Measurements from ENCODE around the gene ADGRD1.

Gene ADGRD1

DNA sequence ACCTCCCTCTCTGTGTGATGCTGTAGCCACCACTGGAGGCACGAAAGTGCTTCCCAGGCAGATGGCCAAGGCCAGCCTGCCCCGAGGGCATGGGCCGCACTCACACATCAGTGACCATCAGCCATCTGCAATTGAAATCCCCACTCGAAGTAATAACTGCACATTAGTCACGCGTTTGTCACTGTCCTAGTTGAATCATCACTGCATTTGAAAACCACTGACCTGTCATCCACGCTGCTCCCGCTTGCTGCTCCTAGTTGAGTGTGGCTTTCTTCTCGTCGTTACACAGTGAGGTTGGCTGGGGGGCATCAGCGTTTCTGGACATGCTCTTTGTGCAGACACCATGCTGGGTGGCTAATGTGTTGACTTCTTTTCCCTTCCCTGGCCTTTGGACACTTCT, 176.1 kb downstream of the ADGRD1 start:
- DNase-seq, result no peak

DNA sequence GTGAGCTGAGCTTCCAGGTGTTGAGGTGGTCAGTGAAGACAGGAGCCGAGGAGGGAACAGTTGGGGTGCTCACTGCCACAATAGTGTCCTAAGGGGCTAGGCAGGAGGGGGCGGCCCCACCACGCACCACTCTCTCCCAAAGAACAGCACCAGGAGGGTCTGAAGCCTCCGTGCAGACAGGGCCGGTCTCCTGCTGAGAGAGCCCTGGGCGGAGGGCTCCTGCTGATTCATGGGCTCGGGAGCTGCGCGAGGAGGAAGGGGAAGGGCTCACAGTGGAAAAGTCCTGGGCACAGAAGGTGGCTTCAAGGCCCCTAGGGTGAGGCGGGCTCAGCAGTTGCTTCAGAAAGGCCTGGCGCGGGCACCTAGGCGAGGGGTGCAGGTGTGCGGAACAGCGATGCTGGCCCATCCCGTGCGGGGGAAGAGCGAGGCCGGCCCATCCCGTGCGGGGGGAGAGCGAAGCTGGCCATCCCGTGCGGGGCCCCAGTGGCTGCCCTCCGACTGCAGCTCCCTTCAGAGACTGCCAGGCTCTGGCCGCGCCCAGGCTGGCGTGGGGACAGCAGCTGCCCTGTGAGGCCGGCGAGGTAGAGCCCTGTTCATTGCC, 176.7 kb downstream of the ADGRD1 start:
- DNase-seq, result no peak

DNA sequence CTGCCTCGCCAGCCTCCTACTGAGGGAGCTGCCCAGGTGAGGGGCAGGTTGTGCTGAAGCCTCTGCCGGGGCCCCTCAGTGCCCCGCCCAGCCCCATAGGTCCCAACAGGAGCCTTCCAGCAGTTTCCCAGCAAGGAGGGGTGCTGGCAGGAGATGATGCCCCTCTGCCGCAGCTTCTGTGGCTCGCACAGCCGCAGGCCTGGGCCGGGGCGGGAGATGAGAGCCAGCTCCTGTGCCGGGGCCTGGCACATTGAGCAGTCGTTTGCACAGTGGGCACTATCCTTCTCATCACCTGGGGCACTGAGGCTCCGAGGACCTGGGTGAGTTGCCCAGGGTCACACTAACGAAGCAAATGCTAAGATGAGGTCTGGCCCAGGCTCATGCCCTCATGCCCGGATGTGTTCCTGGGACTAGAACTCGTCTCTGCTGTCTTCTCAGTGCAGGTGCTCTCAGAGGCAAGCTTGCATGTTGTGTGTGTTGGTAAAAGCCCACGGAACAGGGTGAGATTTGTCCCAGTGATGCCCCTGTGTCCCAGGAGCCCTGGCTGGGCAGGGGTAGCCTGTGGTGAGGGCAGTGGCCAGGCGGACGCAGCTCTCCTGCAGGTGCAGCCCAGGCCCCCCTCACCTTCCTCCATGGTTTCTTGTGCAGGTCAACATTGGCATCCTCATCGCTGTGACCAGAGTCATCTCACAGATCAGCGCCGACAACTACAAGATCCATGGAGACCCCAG, 177.5 kb downstream of the ADGRD1 start:
- DNase-seq, result no peak

DNA sequence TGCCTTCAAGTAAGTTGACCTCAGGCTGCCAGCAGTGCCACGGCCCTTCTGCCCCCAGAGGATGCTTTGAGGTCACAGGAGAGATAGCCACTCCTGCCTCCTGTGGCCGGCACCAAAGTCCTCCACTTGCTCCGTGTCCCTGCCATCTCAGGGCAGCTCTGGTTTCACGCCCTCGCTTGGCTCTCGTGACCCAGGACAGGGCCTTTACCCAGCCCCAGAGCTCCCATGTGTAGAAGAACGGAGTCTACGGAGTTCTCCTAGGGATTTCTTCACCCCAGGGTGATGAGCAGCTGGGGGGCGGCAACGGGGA, 178.1 kb downstream of the ADGRD1 start:
- DNase-seq, result no peak

DNA sequence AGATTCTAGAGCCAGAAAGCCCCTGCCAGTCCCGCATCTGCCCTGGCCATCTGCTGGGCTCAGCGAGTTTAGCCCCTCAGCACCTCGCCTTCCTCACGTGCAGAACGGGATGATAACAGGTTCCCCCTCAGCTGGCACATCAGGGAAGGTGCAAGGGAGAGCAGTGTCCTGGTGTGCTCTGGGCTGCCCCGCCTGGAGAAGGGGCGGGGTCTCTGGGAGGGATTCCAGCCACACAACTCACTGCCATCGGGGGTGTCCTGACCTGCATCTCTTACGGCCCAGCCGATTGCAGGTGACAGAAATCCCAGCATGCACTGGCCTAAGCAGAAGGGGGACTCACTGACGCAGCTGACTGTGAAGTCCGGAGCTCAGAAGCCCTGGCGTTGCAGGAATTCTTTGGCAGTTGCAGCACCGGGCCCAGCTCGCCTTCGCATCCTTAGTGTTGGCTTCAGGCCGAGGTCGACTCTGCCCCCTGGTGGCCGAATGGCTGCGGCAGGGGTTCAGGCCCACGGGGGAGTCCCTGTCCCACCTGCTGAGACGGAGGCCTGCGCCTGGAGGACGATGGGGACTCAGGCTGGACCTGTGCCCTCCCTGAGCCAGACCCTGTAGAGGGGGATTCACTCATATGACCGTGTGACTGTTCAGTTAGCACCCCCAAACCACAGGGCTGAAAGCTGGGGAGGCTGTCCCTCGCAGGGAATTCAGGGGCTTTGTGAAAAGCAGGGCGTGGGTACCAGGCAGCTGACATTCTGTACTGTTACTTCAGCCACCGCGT, 178.6 kb downstream of the ADGRD1 start:
- no peak for DNase-seq

DNA sequence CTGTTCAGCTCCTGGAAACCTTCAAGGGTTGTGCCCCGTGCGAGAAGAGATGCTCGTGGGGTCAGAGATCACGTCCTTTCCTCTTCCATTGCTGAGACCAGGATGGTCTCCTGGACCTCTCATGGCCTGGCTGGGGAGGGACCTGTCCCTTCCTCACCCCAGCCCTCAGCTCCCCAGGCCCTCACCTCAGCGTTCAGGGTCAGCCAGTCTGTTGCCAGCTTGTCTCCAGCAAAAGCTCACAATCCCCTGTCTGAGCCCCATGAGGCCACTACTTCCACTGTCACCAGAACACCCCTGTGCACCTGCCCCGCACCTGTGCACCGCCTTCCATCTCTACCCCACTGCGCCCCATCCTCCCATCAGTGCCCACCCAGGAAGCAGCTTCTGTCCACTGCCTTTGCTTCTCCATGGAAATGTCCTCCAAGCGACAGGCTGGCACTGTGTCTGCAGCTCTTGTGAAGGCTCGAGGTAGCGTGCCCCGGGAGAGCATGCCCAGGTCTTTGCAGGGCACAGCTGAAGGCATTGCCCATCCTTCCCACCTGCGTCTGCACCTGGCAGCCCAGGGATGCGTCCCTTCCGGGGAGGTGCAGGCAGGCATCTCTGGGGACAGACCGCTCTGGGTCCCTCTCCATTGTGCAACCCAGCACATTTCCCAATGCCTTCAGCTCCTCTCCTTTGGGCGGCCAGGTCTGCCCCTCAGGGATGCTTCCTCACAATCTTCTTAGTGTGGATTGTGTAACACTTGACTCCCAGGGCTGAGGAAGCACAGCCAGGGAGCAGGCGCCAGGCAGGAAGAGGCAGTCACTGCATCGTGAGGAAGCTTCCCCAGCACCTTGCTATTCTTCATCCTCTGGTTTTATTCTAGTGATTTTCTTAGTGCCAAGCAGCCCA, 179.6 kb downstream of the ADGRD1 start:
- DNase-seq, result no peak

DNA sequence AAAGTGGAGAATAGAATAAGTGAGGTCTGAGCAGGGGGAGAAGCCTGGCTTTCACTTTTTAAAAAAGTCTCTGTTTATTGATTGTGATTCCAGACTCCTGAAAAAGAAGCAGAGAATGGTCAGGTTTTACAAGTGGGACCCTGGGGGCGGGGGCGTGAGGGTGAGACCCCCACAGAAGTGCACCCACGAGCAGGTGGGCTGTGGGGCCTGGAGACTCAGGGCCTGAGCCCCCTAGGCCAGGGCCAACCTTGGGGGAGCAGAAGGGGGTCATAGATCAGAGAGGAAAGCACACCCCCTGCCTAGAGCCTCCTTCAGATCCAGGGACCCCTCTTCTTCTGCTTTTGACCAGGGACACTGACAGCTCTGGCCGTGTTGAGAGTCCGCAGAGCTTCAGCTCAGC, 180.3 kb downstream of the ADGRD1 start:
- no peak for DNase-seq

DNA sequence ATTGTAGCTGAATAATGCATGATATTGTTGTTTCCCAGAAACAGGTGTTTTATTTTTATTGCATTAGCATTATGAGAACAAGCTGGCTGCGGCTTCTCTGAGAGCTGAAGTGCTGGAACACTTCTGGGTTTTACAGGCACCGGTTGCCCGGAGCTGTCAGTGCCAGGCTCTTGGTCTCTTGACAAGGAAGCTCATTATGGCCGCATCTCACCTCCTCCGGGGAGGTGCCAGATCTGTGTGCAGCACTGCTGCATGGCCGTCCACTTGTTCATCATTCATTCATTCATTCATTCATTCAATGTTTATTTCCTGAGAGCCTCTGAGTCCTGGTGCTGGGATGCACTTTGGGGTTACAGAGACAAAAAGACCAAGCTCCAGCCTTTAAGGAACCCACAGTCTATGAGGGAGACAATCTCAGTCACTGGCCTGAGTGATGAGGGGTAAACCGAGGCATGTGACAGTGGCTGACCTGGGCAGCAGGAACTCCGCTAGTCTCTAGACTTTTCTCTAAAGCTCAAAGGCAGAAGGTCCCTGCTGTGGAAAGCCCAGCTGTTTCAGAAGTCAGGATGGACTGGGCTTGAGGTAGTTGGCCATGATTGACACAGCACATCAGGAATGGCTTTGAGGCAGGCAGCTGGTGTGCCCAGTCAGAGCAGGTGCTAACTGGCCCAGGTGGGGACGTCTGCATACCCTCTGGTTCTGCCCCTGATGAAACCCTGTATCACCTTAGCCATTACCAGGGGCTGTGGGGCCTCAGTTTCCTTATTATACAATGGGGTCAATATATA, 181.0 kb downstream of the ADGRD1 start:
- DNase-seq, result no peak

DNA sequence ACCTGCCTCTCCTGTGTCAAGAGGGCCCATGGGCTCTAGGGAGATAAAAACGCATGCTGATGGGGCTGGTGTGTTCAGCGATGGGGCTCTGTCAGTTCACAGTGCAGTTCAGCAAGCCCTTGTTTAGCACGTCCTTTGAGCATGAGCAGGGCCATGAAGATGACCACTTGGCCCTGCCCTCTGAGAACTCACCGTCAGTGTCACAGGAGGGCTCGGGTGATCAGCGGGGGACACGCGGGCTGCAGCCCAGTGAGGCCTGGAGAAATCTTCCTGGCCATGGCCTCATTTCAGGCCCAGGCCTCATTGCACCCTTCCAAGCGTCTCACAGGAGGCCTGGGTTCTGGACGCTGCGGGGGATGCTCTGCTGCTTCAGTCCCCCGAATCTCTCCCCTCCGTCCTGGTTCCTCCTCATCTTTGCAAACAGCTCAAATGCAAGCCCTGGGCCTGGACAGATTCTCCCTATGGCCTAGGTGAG, 181.6 kb downstream of the ADGRD1 start:
- DNase-seq, result no peak

DNA sequence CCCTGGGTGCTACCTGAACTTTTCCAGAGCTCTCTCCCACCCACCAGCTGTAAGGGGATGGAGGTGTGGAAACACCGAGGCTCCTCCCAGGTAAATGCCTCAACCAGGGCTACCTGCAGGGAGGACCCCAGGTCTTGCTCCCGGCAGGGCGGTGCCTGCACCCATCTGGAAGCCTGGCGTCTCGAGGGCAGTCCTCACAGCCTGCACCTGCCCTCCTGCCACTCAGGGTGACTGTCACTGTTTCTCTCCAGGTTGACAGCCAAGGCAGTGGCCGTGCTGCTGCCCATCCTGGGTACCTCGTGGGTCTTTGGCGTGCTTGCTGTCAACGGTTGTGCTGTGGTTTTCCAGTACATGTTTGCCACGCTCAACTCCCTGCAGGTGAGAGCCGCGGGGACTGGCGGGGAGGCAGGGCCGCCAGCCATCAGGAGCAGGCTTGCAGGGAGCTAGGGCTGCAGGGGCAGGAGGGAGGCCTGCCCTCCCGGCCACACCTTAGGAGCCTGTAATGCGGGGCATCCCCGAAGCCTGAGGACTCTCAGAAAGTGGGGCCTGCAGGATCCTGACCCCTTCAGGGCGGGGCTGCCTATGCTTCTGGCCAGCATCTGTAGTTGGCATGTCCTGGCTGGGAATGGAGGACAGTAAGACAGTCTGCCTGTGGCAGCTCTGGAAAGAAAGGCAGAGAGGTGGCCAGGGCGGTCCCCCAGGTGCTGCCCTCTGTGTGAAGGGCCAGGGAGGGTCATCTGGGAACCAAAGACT, 182.3 kb downstream of the ADGRD1 start:
- no peak for DNase-seq

DNA sequence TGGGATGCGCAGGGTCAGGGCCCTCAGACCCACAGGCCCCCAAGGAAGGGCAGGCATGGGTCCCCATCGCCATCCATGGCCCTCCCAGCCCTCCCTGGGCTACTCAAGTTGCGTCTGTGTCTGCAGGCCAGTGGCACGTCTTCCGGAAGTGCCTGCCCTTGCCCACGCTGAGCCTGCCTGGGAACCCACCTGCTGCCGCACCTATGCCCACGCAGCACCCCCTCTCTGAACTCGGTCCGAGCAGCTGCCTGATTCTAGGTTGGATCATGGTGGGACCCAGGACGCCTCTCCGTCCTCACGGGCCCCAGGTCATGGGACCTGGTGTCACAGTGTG, 182.8 kb downstream of the ADGRD1 start:
- no peak for DNase-seq

DNA sequence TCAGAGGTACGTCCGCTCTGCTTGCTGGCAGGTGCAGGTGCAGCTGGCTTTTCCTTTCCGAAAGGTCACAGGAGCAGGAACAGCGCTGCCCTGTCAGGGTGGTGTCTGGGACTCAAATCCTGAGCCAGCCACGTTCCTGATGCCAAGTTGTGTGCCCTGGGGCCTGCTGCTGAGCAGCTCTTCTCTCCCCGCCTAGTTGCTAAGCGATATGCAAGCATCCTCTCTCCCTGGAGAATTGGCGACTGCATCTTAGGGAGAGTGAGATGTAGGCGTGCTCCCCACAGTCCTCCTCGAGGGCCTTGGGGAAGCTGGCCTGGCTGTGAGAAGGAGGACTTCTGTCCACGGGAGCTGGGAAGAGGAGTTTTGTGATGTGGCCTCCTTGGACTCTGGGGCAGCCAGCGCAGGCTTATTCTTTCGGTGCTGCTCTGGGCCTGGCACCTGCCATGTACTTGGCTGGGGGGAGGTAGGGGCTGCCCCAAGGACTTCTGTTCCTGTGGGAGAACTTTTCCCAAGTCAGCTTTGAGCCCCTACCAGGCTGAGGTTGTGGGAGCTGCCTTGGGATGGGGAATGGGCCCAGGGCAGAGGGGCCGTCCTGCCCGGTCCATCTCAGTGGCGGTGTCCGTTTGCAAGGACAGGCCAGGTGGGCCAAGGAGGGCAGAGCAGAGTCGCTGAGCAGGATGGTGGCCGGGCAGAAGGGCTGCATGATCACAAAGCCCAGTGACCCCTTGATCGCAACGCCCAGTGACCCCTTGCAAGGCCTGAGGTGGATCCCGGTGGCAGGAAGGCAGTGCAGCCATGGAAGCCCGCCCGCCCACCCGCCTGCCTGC, 183.5 kb downstream of the ADGRD1 start:
- no peak for DNase-seq

DNA sequence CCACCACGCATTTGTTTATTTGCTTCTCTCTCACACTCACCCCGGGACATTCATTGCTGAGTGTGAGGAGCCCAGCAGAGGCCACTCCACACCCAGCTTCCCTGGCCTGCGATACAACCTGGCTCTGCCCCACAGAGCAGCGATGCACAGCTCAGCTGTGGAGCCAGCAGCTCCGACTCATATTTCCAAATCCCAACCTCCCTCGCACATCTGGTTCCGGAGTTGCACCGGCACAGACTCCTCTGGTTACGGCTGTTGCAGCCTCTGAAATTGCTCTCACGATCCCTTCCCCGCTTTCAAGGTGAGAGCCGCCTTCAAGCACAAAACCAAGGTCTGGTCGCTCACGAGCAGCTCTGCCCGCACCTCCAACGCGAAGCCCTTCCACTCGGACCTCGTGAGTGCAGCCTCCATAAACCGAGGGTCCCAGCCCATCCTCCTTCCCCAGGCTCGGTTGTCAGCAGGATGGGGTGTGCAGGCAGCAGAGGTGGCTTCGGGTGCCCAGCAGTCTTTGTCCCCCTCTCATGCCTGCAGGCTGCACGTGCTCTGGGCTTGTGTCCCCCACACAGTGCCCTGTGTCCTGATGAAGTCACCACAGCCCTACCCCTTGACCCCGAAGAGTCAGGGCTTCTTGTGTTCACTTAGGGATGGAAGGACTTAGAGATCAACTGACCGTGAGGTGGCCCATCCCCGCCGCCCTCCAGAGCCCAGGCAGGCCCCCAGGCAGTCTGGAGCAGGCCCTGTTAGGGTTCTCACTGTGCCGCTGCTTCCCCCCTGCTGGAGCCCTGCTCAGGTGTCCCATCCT, 184.3 kb downstream of the ADGRD1 start:
- DNase-seq, result no peak

DNA sequence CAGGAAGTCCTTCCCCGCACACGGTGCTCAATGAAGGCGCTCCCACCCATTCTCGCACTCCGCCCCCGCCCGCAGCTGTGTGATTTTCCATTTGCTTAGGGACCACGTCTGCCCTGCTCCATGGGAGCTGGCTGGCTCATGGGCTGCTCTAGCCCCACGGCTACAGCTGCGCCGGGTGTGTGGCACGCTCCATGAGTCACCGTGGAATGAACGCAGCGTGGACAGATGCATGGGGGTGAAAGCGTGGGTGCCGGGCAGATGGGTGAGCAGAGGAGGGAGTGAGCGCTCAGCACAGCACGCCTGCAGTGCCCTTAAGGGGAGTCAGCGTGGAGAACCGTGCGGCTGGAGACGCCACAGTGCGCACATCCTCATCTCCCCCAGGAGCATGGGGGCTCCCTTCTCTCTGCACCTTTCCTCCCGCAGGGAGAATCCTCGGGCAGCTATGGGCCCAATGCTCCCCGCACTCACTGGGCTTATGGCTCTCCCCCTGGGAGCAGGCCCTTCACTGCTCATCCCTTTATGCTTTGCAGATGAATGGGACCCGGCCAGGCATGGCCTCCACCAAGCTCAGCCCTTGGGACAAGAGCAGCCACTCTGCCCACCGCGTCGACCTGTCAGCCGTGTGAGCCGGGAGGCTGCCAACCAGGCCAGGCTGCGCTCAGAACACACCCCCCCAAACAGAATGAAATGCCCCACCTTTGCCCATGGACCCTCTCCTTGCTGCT, 185.1 kb downstream of the ADGRD1 start:
- no peak for DNase-seq

DNA sequence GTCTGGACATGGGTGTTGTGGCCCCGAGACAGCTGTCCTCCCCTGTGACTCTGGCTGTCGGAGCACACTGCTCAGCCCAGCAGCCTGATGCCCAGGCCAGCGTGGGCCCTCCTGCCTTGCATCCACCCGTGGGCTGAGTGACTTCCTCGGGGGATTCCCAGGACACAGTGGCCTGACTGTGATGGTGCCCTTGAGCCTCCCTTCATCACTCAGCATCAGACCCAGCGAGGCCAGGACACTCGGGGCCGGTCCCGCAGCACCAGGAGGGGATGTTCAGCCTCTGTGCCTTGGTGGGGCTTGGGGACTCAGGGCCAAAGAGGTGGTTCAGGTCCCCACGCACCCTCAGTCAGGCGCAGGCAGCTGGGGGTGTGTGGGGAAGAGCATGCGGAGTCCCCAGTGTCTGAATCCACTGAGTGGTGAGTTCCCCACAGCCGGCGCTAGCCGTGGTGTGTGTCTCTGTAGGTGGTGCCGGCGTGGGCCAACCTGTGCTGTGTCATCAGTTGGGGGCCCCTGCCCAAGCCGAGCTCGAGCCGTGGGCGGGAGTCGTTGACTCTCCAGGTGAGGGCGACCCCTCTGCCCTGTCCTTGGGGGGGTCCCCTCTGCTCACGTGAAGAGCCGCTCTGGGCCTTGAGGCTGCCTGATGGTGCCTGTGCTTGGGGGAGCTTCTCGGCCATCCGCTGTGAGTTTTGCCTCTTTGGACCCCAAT, 185.8 kb downstream of the ADGRD1 start:
- DNase-seq, result no peak

DNA sequence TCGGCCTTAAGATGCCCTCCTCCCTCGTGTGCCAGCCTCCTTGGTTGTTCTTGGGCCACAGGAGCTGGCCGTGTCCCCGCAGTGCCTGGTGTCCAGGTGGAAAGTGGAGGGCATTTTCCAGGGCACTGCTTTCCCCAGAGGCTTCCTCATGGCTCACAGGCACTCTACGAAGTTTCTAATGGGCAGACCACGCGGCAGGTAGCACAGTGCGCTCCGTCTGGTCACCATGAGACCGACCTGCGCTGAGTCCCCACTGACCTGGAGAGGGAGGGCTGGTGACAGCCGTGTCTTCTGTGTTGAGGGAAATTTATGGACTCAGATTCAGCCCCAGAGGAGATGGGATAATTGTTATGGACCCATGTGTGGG, 186.3 kb downstream of the ADGRD1 start:
- DNase-seq, result no peak

DNA sequence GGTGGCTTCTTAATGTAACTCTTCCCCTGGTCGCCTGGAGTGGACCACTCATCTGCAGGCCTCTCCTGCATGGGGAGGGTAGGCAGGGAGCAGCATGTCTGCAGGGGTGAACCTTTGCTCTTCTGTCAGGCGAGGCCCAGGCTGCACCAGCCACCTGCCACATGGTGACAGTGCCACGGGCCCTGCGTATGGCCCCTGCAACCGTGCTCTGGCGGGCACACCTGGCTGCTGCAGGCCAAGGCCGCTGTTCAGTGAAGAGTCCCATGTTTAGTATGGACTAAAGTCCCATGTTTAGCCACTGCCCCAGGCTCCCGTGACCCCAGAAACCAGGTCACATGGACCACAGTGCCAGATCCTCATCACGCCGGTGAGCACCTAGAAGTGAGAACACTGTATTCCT, 187.0 kb downstream of the ADGRD1 start:
- no peak for DNase-seq

DNA sequence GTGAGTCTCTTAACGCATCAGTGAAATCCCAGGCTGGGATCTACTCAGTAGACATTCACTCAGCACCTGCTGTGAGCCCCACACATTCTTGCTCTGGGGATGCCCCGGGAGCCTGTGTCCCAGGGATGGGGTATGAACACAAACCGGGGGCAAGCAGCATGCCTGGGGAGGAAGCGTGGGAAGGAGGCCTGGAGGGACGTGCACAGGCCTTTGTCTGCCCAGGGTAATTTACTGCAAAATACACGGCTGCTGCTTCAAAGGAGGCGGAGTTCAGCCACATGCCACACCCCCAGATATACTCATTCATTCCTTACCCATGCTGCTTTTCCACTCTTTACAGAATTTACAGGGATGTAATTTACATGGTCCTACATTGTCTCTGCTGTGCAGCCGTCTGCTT, 187.8 kb downstream of the ADGRD1 start:
- no peak for DNase-seq

All from NCI-H187 treated with DMSO at 0.1 percent for 48 hours (cell line).